Loucy (cell line): ENCODE results near the gene FNDC1.

Experiments used
- EZH2phosphoT487 ChIP-seq: fragments of 200-600 bp; IDR thresholded peaks from 2 replicates; pipeline ENCODE4 v1.6.1; 2018; ENCODE audit warnings: antibody characterized with exemption, mild to moderate bottlenecking, moderate library complexity, borderline replicate concordance
- TF ChIP-seq, protein P1 (sequence below): fragments of 200-600 bp; sonication (generic); conservative IDR thresholded peaks from 2 replicates; pipeline ENCODE4 v1.5.1; 2014; ENCODE audit warnings: mild to moderate bottlenecking, antibody characterized with exemption, low read length

DNA sequence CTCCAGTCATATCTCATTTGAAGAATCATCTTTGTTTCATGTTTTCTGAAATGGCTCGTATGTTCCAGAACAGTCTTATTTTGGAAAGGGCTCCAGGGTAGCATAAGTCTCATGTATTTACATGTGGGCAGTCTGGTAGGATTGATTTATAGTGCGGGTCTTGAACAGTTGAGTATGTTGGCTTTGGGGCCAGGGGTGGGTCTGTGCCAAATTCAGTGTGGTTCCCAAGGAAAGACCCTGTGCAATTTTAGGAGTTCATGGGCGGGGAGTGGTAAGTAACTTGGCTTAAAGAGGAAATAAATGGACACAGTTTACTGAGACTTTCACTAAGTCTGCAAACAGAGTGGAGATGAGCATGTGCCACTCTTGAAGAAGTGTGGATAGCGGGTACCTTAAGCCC lies 7.7 kb downstream of the FNDC1 start:
- TF ChIP-seq, protein P1, sequence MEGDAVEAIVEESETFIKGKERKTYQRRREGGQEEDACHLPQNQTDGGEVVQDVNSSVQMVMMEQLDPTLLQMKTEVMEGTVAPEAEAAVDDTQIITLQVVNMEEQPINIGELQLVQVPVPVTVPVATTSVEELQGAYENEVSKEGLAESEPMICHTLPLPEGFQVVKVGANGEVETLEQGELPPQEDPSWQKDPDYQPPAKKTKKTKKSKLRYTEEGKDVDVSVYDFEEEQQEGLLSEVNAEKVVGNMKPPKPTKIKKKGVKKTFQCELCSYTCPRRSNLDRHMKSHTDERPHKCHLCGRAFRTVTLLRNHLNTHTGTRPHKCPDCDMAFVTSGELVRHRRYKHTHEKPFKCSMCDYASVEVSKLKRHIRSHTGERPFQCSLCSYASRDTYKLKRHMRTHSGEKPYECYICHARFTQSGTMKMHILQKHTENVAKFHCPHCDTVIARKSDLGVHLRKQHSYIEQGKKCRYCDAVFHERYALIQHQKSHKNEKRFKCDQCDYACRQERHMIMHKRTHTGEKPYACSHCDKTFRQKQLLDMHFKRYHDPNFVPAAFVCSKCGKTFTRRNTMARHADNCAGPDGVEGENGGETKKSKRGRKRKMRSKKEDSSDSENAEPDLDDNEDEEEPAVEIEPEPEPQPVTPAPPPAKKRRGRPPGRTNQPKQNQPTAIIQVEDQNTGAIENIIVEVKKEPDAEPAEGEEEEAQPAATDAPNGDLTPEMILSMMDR = no peak
- no peak for TF ChIP-seq EZH2phosphoT487
